IMR-90 (cell line): ENCODE data around the gene MRGPRX1. TPM values are rescaled to one million over a fixed set of nuclear protein-coding genes. Genes with fewer than 3 reads are reported as not detected.
"Not testable (repeated sequence)": the region's sequence is repeated elsewhere in the genome, so short reads cannot be mapped to it uniquely, and the experiment has no call there.

Source experiments
- ATAC-seq: fragments of 200-7000 bp; cut with Tn5 transposase; 2 replicates; pipeline ENCODE4 v1.9.1; 2020; ENCODE audit warnings: low read depth, mild to moderate bottlenecking, moderate library complexity
- BruUV-seq: library from RNA; stranded (reverse); fragments of 400-500 nt; replicated peaks from 2 replicates; lab custom pipeline; 2021; lab: Mats Ljungman, UMichigan
- CTCF ChIA-PET: fragments of 300-600 bp; formaldehyde crosslinking; extraction: SDS; loops from one replicate; lab custom pipeline; 2021; ENCODE audit warnings: antibody characterized with exemption; lab: Yijun Ruan, JAX
- POLR2A ChIA-PET: fragments of 300-600 bp; sonication (Branson Sonifier 250); formaldehyde crosslinking; loops from one replicate; lab custom pipeline; 2022; ENCODE audit warnings: antibody characterized with exemption; ENCODE audit not compliant: unreplicated experiment; lab: Charles Lee
- DNase-seq: peaks from one replicate; pipeline ENCODE4 v3.0.0; 2013
- H2AFZ ChIP-seq: replicated peaks from 2 replicates; pipeline ENCODE3; 2013; ENCODE audit warnings: low read length, mild to moderate bottlenecking; ENCODE audit not compliant: poor library complexity
- H2AK5ac ChIP-seq: 2 replicates; pipeline ENCODE4 v1.6.1; 2013; ENCODE audit warnings: low read depth, low read length, inconsistent platforms
- H2AK9ac ChIP-seq: replicated peaks from 2 replicates; pipeline ENCODE3; 2013; ENCODE audit warnings: mild to moderate bottlenecking, low read depth, low read length, moderate library complexity; ENCODE audit not compliant: poor library complexity
- H2BK120ac ChIP-seq: 2 replicates; pipeline ENCODE4 v1.6.1; 2013; ENCODE audit warnings: low read depth, low read length, inconsistent platforms
- H2BK15ac ChIP-seq: 3 replicates; pipeline ENCODE4 v1.6.1; 2013; ENCODE audit warnings: low read depth, low read length, inconsistent platforms
- H2BK20ac ChIP-seq: 2 replicates; pipeline ENCODE4 v1.6.1; 2013; ENCODE audit warnings: low read depth, mild to moderate bottlenecking, inconsistent platforms, low read length, moderate library complexity
- H2BK5ac ChIP-seq: 2 replicates; pipeline ENCODE4 v1.6.1; 2013; ENCODE audit warnings: mild to moderate bottlenecking, low read depth, low read length, inconsistent platforms; ENCODE audit not compliant: poor library complexity, severe bottlenecking
- H3K14ac ChIP-seq: replicated peaks from 2 replicates; pipeline ENCODE4 v1.6.1; 2013; ENCODE audit warnings: low read depth, low read length, inconsistent platforms
- H3K18ac ChIP-seq: 2 replicates; pipeline ENCODE4 v1.6.1; 2013; ENCODE audit warnings: low read depth, low read length, control low read depth
- H3K23ac ChIP-seq: 2 replicates; pipeline ENCODE4 v1.6.1; 2013; ENCODE audit warnings: low read depth, low read length, inconsistent platforms
- H3K27ac ChIP-seq: 2 replicates; pipeline ENCODE4 v1.5.1; 2013; ENCODE audit warnings: mild to moderate bottlenecking, control low read depth, low read length; ENCODE audit not compliant: insufficient read depth
- H3K27me3 ChIP-seq: 2 replicates; pipeline ENCODE4 v1.6.1; 2013; ENCODE audit warnings: low read length; ENCODE audit not compliant: control insufficient read depth, insufficient read depth
- H3K36me3 ChIP-seq: 2 replicates; pipeline ENCODE4 v1.6.1; 2013; ENCODE audit warnings: low read length, mixed read lengths; ENCODE audit not compliant: control insufficient read depth, insufficient read depth
- H3K4ac ChIP-seq: 2 replicates; pipeline ENCODE4 v1.6.1; 2013; ENCODE audit warnings: low read depth, low read length, inconsistent platforms
- H3K4me1 ChIP-seq: 2 replicates; pipeline ENCODE4 v1.6.1; 2013; ENCODE audit warnings: low read length, mixed read lengths; ENCODE audit not compliant: control insufficient read depth, insufficient read depth
- H3K4me2 ChIP-seq: 2 replicates; pipeline ENCODE4 v1.6.1; 2013; ENCODE audit warnings: low read depth, mild to moderate bottlenecking, control low read depth, low read length, moderate library complexity
- H3K4me3 ChIP-seq: 2 replicates; pipeline ENCODE4 v1.5.1; 2013; ENCODE audit warnings: low read depth, mild to moderate bottlenecking, control low read depth, low read length, moderate library complexity; ENCODE audit not compliant: insufficient read depth
- H3K56ac ChIP-seq: 2 replicates; pipeline ENCODE4 v1.6.1; 2013; ENCODE audit warnings: low read length, inconsistent platforms; ENCODE audit not compliant: insufficient read depth; ENCODE audit errors: extremely low read depth
- H3K79me1 ChIP-seq, 2 experiments: 2 replicates each; pipeline ENCODE4 v1.6.1; 2013; ENCODE audit warnings: low read length in 2 of 2, inconsistent platforms in 1 of 2, low read depth in 1 of 2
- H3K9ac ChIP-seq: 2 replicates; pipeline ENCODE4 v1.6.1; 2013; ENCODE audit warnings: low read depth, low read length, control low read depth
- H3K9me1 ChIP-seq: 2 replicates; pipeline ENCODE4 v1.6.1; 2013; ENCODE audit warnings: low read length, inconsistent platforms; ENCODE audit not compliant: insufficient read depth
- H3K9me3 ChIP-seq: 2 replicates; pipeline ENCODE4 v1.6.1; 2013; ENCODE audit warnings: low read length; ENCODE audit not compliant: control insufficient read depth, insufficient read depth
- H4K20me1 ChIP-seq: 2 replicates; pipeline ENCODE4 v1.6.1; 2013; ENCODE audit warnings: low read length, inconsistent platforms; ENCODE audit not compliant: insufficient read depth
- H4K5ac ChIP-seq: 2 replicates; pipeline ENCODE4 v1.6.1; 2013; ENCODE audit warnings: mild to moderate bottlenecking, low read depth, low read length, control low read depth
- H4K8ac ChIP-seq, 2 experiments: 2 replicates each; pipeline ENCODE4 v1.6.1; 2013; ENCODE audit warnings: low read depth in 2 of 2, low read length in 2 of 2, control low read depth in 1 of 2, inconsistent platforms in 1 of 2
- H4K91ac ChIP-seq: 2 replicates; pipeline ENCODE4 v1.6.1; 2013; ENCODE audit warnings: low read depth, low read length, inconsistent platforms; ENCODE audit not compliant: insufficient read depth
- MAZ ChIP-seq: IDR thresholded peaks from 2 replicates; pipeline ENCODE4 v1.6.1; 2012; ENCODE audit warnings: low read depth, mild to moderate bottlenecking, low read length, improper control_type of control experiment, moderate library complexity, borderline replicate concordance
- RAD21 ChIP-seq: IDR thresholded peaks from 2 replicates; pipeline ENCODE4 v1.6.1; 2012; ENCODE audit warnings: low read length, improper control_type of control experiment
- RFX5 ChIP-seq: IDR thresholded peaks from 2 replicates; pipeline ENCODE4 v1.8.0; 2012; ENCODE audit warnings: low read depth, mild to moderate bottlenecking, low read length, moderate library complexity
- SMC3 ChIP-seq: fragments of 150-350 bp; IDR thresholded peaks from 2 replicates; pipeline ENCODE4 v1.6.1; 2016; ENCODE audit warnings: low read depth, mild to moderate bottlenecking, antibody characterized with exemption, low read length, moderate library complexity
- WGBS, 2 experiments: methylation state at CpG; one replicate each; pipeline versions ENCODE4 v1.1.5 to v1.1.7; 2013; ENCODE audit warnings: missing lambda C conversion rate in 2 of 2; ENCODE audit not compliant: insufficient read length in 1 of 2; ENCODE audit errors: extremely low coverage in 2 of 2; 5-methylcytosine and 5-hydroxymethylcytosine counted together
- dilution Hi-C: fragments of 300-500 bp; cut with HindIII; formaldehyde crosslinking; loops from one replicate; pipeline ENCODE4 v1.14.3; 2018; ENCODE audit warnings: low sequenced_read_pairs; ENCODE audit not compliant: unreplicated experiment
- in situ Hi-C: fragments of 300-500 bp; cut with MboI; formaldehyde crosslinking; loops from 3 replicates; pipeline ENCODE4 v1.14.3; 2019; ENCODE audit warnings: low sequenced_read_pairs, inconsistent platforms, mixed read lengths
- intact Hi-C: fragments of 100-400 bp; cut with micrococcal nuclease; formaldehyde crosslinking; loops from 2 replicates; pipeline ENCODE4 v1.10.0; 2022
- polyA plus RNA-seq, 3 experiments: library from polyadenylated mRNA; depleted of rRNA; stranded (reverse); fragments of >200 nt; gene quantifications; 2 replicates each; pipeline ENCODE4 v1.2.3, GENCODE V29; 2012; ENCODE audit warnings: low replicate concordance in 1 of 3
- total RNA-seq: library from RNA; depleted of rRNA; stranded (reverse); fragments of >200 nt; gene quantifications from 2 replicates; pipeline ENCODE4 v1.2.3, GENCODE V29; 2012
- TF ChIP-seq, protein P1 (sequence below): conservative IDR thresholded peaks from 2 replicates; pipeline ENCODE4 v1.5.1; 2012; ENCODE audit warnings: mild to moderate bottlenecking, low read depth, low read length, improper control_type of control experiment

MRGPRX1 gene
- total and polyA plus RNA-seq, 2 of the 4 experiments (the other 2 are of a cell fraction) = not detected

DNA sequence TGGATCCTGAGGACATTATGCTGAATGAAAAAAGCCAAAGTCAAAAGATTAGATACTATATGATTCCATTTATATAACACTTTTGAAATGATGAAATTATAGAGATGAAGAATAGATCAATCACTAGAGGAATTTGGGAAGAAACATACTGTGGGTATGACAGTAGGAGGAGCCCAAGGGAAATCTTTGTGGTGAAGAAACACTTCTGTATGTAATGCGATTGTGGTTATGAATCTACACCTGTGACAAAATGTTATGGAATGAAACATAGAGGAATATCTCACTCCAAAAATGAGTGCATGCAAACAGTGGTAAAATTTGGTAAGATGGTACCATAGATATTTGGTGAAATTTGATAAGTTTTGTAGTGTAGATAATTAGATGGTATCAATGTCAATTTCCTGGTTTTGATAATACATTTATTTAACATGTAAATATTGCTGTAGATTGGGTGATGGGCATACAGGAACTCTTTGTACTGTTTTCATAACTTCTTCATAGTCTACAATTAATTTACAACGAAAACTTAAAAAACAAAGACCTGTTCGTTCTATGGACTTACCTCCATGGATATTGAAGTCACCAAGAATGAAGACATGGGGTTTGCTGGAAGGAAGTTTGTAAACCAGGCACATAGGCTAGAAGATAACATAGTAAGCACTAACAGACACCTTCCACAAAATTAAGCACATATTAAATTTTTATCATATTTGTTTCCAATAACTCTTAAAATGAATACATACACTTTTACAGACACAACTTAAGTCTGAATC, 11.5 kb downstream of the MRGPRX1 start:
- dilution Hi-C loops = no loop called here

DNA sequence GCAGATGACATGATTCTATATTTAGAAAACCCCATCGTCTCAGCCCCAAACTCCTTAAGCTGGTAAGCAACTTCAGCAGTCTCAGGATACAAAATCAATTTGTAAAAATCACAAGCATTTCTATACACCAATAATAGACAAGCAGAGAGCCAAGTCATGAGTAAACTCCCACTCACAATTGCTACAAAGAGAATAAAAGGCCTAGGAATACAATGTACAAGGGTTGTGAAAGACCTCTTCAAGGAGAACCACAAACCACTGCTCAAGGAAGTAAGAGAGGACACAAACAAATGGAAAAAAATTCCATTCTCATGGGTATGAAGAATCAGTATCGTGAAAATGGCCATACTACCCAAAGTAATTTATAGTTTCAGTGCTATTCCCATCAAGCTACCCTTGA, 13.8 kb downstream of the MRGPRX1 start:
- no CpG with 5 or more reads among the region's 2 CpGs for WGBS, 2 experiments

More for the DNA sequence above, 11.5 kb downstream of the MRGPRX1 start:
- BruUV-seq = no TSS peak
- DNase-seq (no peak), ATAC-seq (no peak)
- CTCF ChIA-PET = no interaction called here
- H3K14ac ChIP-seq = no peak overlapping the region
- H3K18ac ChIP-seq = no peak overlapping the region
- TF ChIP-seq RFX5 = no peak
- TF ChIP-seq MAZ = no peak
- TF ChIP-seq, protein P1, sequence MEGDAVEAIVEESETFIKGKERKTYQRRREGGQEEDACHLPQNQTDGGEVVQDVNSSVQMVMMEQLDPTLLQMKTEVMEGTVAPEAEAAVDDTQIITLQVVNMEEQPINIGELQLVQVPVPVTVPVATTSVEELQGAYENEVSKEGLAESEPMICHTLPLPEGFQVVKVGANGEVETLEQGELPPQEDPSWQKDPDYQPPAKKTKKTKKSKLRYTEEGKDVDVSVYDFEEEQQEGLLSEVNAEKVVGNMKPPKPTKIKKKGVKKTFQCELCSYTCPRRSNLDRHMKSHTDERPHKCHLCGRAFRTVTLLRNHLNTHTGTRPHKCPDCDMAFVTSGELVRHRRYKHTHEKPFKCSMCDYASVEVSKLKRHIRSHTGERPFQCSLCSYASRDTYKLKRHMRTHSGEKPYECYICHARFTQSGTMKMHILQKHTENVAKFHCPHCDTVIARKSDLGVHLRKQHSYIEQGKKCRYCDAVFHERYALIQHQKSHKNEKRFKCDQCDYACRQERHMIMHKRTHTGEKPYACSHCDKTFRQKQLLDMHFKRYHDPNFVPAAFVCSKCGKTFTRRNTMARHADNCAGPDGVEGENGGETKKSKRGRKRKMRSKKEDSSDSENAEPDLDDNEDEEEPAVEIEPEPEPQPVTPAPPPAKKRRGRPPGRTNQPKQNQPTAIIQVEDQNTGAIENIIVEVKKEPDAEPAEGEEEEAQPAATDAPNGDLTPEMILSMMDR = no peak
- TF ChIP-seq SMC3 = no peak
- no peak for TF ChIP-seq RAD21
- no peak overlapping the region for H3K23ac ChIP-seq
- H4K8ac ChIP-seq = no peak overlapping the region
- no peaks in the 10 kb centered on the region for H3K4me1 ChIP-seq
- H3K27ac ChIP-seq = no peak overlapping the region
- H3K4me2 ChIP-seq = no peak overlapping the region
- H2AFZ ChIP-seq = no peak overlapping the region
- no peak overlapping the region for H3K56ac ChIP-seq
- POLR2A ChIA-PET = no interaction called here
- no peaks in the 10 kb centered on the region for H3K9me1 ChIP-seq
- in situ Hi-C loops = no loop called here
- H3K9me3 ChIP-seq = no peaks in the 10 kb centered on the region
- H4K5ac ChIP-seq = no peak overlapping the region
- H3K4me3 ChIP-seq = no peak overlapping the region
- H3K9ac ChIP-seq = no peak overlapping the region
- no peak overlapping the region for H2BK20ac ChIP-seq
- H3K36me3 ChIP-seq = no peaks in the 10 kb centered on the region
- H4K20me1 ChIP-seq = no peaks in the 10 kb centered on the region
- H2BK15ac ChIP-seq = no peak overlapping the region
- H3K79me1 ChIP-seq = no peaks in the 10 kb centered on the region
- H2BK120ac ChIP-seq = no peak overlapping the region
- H3K4ac ChIP-seq = no peak overlapping the region
- intact Hi-C loops = no loop called here
- no peak overlapping the region for H2BK5ac ChIP-seq
- H4K91ac ChIP-seq = no peak overlapping the region
- no peaks in the 10 kb centered on the region for H3K27me3 ChIP-seq
- H2AK5ac ChIP-seq = no peak overlapping the region
- H2AK9ac ChIP-seq = no peak overlapping the region
- WGBS, 2 experiments = 71% methylated on average over 1 of the region's 3 CpGs; no CpG with 5 or more reads in 1 of the 2 experiments

More for the DNA sequence above, 13.8 kb downstream of the MRGPRX1 start:
- H4K91ac ChIP-seq, H3K79me1 ChIP-seq, H4K20me1 ChIP-seq, H3K4me2 ChIP-seq, H3K36me3 ChIP-seq, H3K14ac ChIP-seq, H3K4me3 ChIP-seq, H2AK5ac ChIP-seq, BruUV-seq, H3K9ac ChIP-seq, H3K23ac ChIP-seq, POLR2A ChIA-PET, H2BK120ac ChIP-seq, in situ Hi-C loops, H3K18ac ChIP-seq, H3K9me1 ChIP-seq, H2BK5ac ChIP-seq, DNase-seq, H4K8ac ChIP-seq, H3K4me1 ChIP-seq, H3K27me3 ChIP-seq, H4K5ac ChIP-seq, dilution Hi-C loops, H2AK9ac ChIP-seq, H3K4ac ChIP-seq, ATAC-seq, CTCF ChIA-PET, H3K9me3 ChIP-seq, H2BK20ac ChIP-seq, H2AFZ ChIP-seq, H2BK15ac ChIP-seq, H3K56ac ChIP-seq, H3K27ac ChIP-seq: not testable (repeated sequence)
- intact Hi-C loops = loop anchor here (2.0 kb wide), 1 partner anchor 15 kb away; no protein-coding TSS in a partner anchor
